ENCODE data around the gene ARPC2.

ARPC2 gene

DNA sequence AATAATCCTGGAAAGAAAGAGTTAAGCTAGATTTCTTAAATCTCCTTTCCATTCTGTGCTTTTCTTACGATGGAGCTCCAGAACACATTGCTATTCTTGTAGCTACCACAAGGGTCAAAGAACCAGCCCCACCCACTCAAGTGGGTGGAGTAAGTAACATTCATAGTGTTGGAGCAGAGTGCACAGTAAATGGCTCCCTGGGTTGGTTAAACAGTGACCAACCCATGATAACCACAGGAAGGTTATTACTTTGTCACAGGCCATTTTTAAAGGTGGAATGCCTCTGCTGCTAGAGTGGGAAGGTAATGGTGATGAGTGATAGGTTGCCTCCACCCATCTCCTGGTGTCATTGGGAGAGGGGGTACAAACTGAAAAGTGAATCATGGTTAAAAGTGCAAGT, 13.9 kb downstream of the ARPC2 start:
- DNase-seq (ENCODE audit: low read depth) = peak; percentile 49
- TF ChIP-seq, protein P1, sequence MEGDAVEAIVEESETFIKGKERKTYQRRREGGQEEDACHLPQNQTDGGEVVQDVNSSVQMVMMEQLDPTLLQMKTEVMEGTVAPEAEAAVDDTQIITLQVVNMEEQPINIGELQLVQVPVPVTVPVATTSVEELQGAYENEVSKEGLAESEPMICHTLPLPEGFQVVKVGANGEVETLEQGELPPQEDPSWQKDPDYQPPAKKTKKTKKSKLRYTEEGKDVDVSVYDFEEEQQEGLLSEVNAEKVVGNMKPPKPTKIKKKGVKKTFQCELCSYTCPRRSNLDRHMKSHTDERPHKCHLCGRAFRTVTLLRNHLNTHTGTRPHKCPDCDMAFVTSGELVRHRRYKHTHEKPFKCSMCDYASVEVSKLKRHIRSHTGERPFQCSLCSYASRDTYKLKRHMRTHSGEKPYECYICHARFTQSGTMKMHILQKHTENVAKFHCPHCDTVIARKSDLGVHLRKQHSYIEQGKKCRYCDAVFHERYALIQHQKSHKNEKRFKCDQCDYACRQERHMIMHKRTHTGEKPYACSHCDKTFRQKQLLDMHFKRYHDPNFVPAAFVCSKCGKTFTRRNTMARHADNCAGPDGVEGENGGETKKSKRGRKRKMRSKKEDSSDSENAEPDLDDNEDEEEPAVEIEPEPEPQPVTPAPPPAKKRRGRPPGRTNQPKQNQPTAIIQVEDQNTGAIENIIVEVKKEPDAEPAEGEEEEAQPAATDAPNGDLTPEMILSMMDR (conservative IDR thresholded peaks at IDR 0.05; ENCODE audit: control insufficient read depth, insufficient read depth, low read depth, low read length) = peak; percentile 39
- H3K4me3 ChIP-seq (ENCODE audit: control insufficient read depth, low read depth, low read length) = no peak overlapping the region

GRCh38 chr2:218233543-218233942, 16.6 kb downstream of the ARPC2 start:
- no peak overlapping the region for H3K4me3 ChIP-seq (ENCODE audit: control insufficient read depth, low read depth, low read length)
- TF ChIP-seq, protein P1 (conservative IDR thresholded peaks at IDR 0.05; ENCODE audit: control insufficient read depth, insufficient read depth, low read depth, low read length) = no peak
- no peak for DNase-seq (ENCODE audit: low read depth)

- no peak overlapping the region for H3K4me3 ChIP-seq (ENCODE audit: control insufficient read depth, low read depth, low read length)
- TF ChIP-seq, protein P1 (conservative IDR thresholded peaks at IDR 0.05; ENCODE audit: control insufficient read depth, insufficient read depth, low read depth, low read length) = no peak
- DNase-seq (ENCODE audit: low read depth) = no peak
Observed at GRCh38 chr2:218234521-218234920, 17.5 kb downstream of the ARPC2 start.

DNA sequence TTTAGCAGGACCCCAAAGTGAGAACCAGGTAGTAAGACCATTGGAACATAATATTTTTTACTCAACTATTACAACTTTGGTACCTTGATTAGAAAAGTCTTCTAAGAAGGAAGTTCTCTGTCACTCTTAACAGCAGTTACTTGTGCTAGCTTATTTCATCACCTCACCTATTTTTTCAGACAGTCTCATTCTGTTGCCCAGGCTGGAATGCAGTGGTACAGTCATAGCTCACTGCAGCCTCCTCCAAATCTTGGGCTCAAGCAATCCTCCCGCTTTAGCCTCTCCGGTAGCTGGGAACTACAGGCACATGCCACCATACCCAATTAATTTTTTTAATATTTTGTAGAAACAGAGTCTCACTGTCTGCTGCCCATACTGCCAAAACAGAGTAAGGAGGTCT, 18.0 kb downstream of the ARPC2 start:
- TF ChIP-seq, protein P1 (conservative IDR thresholded peaks at IDR 0.05; ENCODE audit: control insufficient read depth, insufficient read depth, low read depth, low read length) = no peak
- H3K4me3 ChIP-seq (ENCODE audit: control insufficient read depth, low read depth, low read length) = no peak overlapping the region
- no peak for DNase-seq (ENCODE audit: low read depth)

- TF ChIP-seq, protein P1 (conservative IDR thresholded peaks at IDR 0.05; ENCODE audit: control insufficient read depth, insufficient read depth, low read depth, low read length) = no peak
- no peak overlapping the region for H3K4me3 ChIP-seq (ENCODE audit: control insufficient read depth, low read depth, low read length)
- no peak for DNase-seq (ENCODE audit: low read depth)
Observed at GRCh38 chr2:218236829-218237228, 19.8 kb downstream of the ARPC2 start.

DNA sequence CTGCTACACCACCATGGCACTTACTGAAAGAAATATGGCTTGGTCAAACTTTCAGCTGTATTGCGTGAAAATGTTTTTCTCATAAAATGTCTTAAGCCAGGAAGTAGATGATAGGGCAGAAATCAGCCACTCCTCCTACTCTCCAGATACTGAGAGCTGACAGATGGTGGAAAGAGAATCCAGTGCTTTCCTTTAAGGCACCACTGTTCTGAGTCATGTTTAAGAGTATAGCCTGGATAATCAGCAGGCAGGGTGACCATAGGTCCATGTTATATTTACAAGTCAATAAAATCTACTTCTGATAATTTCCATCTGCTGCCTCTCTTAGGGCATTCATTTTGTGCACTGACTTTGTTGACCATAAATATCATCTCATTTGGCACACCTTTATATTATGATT, 21.9 kb downstream of the ARPC2 start:
- DNase-seq (ENCODE audit: low read depth) = no peak
- TF ChIP-seq, protein P1 (conservative IDR thresholded peaks at IDR 0.05; ENCODE audit: control insufficient read depth, insufficient read depth, low read depth, low read length) = no peak
- H3K4me3 ChIP-seq (ENCODE audit: control insufficient read depth, low read depth, low read length) = no peak overlapping the region

DNA sequence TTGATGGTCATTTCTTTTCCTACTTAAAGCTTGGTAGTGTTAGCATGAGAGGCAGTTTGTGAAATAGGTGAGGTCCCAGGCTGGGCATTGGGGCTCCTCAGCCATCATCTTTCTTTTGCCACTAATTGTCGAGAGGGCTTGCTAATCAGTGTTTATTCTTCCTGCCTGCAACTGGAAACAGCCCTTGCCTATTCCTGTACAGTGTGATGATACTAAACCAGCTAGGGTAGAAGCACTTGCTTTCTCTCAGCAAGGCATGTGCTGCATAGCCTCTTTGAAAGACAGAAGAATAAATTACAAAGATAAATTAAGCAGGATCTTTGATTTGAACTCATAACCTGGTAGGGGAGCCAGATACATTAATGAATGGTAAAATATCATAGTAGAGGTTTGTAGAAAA, 27.2 kb downstream of the ARPC2 start:
- no peak for DNase-seq (ENCODE audit: low read depth)
- TF ChIP-seq, protein P1 (conservative IDR thresholded peaks at IDR 0.05; ENCODE audit: control insufficient read depth, insufficient read depth, low read depth, low read length) = no peak
- H3K4me3 ChIP-seq (ENCODE audit: control insufficient read depth, low read depth, low read length) = no peak overlapping the region

Measured in fibroblast of mammary gland (primary cell).